NCI-H1930 (cell line): ENCODE results near the gene MBD3.

Experiments used
- DNase-seq, 2 experiments: peaks; one replicate each; lab custom pipeline; 2025; lab: John Stamatoyannopoulos, UW

MBD3 gene

GRCh38 chr19:1571358-1571757 is 21.3 kb downstream of the MBD3 start:
- DNase-seq, result no peak

- no peak for DNase-seq
These were observed 21.8 kb downstream of the MBD3 start for GRCh38 chr19:1570836-1571235.

- no peak for DNase-seq
These were observed 22.7 kb downstream of the MBD3 start for GRCh38 chr19:1569997-1570396.

- peak in 1 of 2 experiments; percentile 61 for DNase-seq
These were observed 24.2 kb downstream of the MBD3 start, which contains the start of gene MEX3D for GRCh38 chr19:1568320-1569019. Gene MEX3D, minus strand, starts transcription at chr19:1568325. Its CDS starts 267 bp downstream, at chr19:1568058.

- no peak for DNase-seq
These were observed 24.8 kb downstream of the MBD3 start for GRCh38 chr19:1567848-1568227.

- no peak for DNase-seq
These were observed 25.4 kb downstream of the MBD3 start for GRCh38 chr19:1567116-1567847.

- no peak for DNase-seq
These were observed 26.1 kb downstream of the MBD3 start for GRCh38 chr19:1566392-1567115.

- no peak for DNase-seq
These were observed 29.4 kb downstream of the MBD3 start for GRCh38 chr19:1563251-1563650.

GRCh38 chr19:1561236-1561842 is 31.3 kb downstream of the MBD3 start:
- no peak for DNase-seq

GRCh38 chr19:1560286-1560882 is 32.3 kb downstream of the MBD3 start:
- DNase-seq, result no peak

- no peak for DNase-seq
These were observed 34.1 kb downstream of the MBD3 start for GRCh38 chr19:1558552-1558951.

- no peak for DNase-seq
These were observed 36.1 kb downstream of the MBD3 start for GRCh38 chr19:1556390-1557070.

GRCh38 chr19:1555487-1556389 is 36.9 kb downstream of the MBD3 start:
- DNase-seq, result no peak

- DNase-seq, result no peak
These were observed 37.7 kb downstream of the MBD3 start for GRCh38 chr19:1554968-1555367.

GRCh38 chr19:1553415-1553814 is 39.2 kb downstream of the MBD3 start:
- no peak for DNase-seq

GRCh38 chr19:1551068-1552040 is 41.3 kb downstream of the MBD3 start:
- DNase-seq, result no peak

- no peak for DNase-seq
These were observed 43.2 kb downstream of the MBD3 start for GRCh38 chr19:1549332-1549945.

- DNase-seq, result no peak
These were observed 52.2 kb downstream of the MBD3 start for GRCh38 chr19:1540365-1540925.
